ENCODE results near the gene OSER1.
"Not testable (repeated sequence)": the region's sequence is repeated elsewhere in the genome, so short reads cannot be mapped to it uniquely, and the experiment has no call there.

OSER1 gene

GRCh38 chr20:44204156-44204831 is 6.3 kb downstream of the OSER1 start:
- FAIRE-seq (peak; percentile 98), DNase-seq (ENCODE audit: low spot score) (peak; percentile 93)

- DNase-seq (ENCODE audit: low spot score) (no peak), FAIRE-seq (no peak)
Measured at GRCh38 chr20:44203161-44203560, 7.4 kb downstream of the OSER1 start.

DNA sequence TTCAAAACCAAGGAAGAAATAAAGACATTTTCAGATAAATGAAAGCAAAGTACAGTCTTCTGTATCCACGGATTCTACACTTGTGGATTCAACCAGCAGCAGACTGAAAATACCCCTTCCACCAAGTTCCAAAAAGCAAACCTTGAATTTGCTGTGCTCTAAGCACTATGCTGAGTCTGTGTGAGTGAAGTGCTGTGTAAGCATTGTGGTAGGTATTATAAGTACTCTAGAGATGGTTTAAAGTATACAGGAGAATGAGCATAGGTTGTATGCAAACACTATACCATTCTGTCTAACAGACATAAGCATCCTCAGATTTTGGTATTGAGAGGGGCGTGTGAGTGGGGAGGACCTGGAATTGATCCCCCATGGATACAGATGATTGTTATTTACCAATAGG is 9.6 kb downstream of the OSER1 start:
- DNase-seq (ENCODE audit: low spot score) (no peak), FAIRE-seq (no peak)

GRCh38 chr20:44200371-44200770 is 10.2 kb downstream of the OSER1 start:
- DNase-seq (ENCODE audit: low spot score): no peak
- no peak for FAIRE-seq

DNA sequence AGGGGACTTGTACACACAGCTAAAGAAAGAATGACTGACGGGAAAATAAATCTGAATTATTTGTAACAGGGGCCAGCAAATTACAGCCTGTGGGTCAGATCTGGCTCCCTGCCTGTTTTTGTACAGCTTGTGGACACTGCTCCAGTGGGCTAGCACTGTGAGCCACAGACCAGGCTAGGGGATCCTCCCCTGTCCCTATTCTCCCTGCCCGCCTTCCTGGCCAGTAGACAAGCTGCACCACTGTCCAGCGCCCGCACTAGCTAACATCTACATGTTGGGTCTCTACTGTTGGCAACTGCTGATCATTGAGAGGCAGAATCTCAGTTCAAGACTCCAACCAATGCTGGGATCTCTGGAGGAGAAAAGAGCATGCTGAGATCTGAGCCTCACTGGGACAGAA is 10.7 kb downstream of the OSER1 start:
- no peak for FAIRE-seq
- no peak for DNase-seq (ENCODE audit: low spot score)

DNA sequence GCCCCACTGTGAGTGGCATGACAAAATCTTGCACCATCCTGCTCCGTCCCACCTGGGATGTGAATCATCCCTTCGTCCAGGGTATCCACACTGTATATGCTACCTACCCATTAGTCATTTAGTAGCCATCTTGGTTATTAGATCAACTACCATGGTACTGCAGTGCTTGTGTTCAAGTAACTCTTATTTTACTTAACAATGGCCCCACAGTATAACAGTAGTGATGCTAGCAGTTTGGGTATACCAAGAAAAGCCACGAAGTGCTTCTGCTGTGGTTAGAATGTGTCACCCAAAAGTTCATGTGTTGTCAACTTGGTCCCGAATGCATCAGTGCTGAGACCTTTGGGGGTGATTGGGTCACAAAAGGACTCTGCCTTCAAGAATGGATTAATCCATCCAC is 11.7 kb downstream of the OSER1 start:
- no peak for DNase-seq (ENCODE audit: low spot score)
- FAIRE-seq: no peak

- FAIRE-seq (no peak), DNase-seq (ENCODE audit: low spot score) (no peak)
Measured at GRCh38 chr20:44196271-44196670, 14.3 kb downstream of the OSER1 start.

DNA sequence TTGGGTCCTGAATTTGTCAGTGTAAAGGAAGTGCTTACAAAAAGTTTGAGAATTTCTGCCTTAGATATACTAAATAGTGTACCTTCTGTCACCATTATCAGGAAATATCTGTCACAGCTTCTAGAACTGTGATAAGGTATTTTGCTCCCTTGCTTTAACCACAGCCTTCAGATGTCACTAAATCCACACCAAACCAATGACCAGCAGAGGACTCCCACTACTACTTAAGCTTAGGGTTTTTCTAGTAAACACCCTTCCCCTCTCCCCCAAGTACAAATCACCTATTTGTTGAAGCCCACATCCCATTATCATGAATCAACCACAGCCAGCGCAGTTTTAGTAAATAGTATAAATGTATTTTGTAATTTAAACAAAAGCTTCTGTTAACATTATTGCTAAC is 15.0 kb downstream of the OSER1 start:
- FAIRE-seq: no peak
- no peak for DNase-seq (ENCODE audit: low spot score)

- DNase-seq (ENCODE audit: low spot score) (no peak), FAIRE-seq (no peak)
Measured at GRCh38 chr20:44193801-44194200, 16.8 kb downstream of the OSER1 start.

DNA sequence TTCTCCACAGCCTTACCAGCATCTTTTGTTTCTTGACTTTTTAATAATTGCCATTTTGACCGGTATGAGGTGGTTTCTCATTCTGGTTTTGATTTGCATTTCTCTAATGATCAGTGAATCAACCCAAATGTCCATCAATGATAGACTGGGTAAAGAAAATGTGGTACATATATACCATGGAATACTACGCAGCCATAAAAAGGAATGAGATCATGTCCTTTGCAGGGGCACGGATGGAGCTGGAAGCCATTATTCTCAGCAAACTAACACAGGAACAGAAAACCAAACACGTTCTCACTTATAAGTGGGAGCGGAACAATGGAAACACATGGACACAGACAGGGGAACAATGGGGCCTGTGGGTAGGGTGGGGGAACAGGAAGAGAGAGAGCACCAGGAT is 18.9 kb downstream of the OSER1 start:
- not testable (repeated sequence) for FAIRE-seq; DNase-seq (ENCODE audit: low spot score)

DNA sequence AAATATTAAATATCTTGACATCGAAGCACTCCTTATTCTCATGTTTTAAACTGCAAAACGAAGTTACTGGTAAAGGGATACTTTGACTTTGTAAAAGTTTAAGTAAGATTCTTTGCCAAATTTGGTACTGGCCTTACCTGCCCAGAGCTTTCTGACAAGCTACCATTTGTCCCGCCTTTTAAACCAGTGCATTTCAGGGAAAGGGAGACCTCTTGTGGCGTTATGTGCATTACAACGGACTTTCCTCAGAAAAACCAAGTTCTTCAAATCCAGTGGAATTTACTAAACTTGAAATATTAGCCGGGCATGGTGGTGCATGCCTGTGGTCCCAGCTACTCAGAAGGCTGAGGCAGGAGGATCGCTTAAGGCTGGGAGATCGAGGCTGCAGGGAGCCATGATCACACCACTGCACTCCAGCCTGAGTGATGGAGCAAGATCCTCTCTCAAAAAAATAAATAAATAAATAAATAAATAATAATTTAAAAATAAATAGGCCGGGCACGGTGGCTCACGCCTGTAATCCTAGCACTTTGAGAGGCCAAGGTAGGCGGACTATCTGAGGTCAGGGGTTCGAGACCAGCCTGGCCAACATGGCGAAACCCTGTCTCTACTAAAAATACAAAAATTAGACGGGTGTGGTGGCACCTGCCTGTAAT is 20.2 kb downstream of the OSER1 start:
- FAIRE-seq (peak; percentile 60), DNase-seq (ENCODE audit: low spot score) (peak; percentile 51)

- DNase-seq (ENCODE audit: low spot score) (no peak), FAIRE-seq (no peak)
Measured at GRCh38 chr20:44188752-44189151, 21.8 kb downstream of the OSER1 start.

DNA sequence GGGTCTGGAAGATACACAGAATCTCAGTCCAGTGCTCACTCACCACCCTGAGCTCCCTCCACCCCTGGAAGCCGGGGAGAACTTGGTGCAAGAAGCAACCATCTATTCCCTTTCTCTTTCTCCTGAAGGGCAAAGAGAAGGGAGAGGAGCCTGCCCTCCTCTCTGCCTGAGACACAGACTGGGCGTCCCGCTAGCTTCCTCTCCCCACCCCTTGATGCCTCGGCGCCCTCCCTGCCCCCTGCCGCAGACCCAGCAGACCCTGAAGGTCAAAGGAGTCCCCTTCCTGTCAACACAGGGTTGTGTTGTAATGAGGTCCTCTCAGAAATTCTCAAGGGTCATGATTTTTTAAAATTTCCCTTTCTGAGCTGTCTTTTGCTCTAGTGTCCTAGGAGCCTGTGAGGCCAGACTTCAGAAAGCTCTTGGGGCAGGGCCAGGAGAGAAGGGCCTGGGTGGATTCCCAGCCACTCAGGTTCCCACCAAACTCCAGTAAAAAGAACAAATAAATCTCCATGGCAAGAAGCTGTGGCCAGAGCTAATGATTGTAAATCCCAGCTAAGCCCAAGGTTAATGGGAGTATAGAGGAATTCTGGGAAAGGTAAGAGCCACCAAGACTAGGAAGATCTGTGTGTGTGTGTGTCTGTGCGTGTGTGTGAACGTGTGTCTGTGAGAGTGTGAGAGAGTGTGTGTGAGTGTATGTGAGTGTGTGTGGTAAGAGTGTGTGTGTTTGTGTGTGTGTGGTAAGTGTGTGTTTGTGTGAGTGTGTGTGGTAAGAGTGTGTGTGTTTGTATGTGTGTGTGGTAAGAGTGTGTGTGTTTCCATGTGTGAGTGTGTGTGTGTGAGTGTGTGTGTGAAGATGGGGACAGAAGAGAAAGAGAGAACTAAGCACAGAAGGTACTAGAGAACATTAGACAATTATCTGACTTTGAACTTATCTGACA is 22.5 kb downstream of the OSER1 start:
- DNase-seq (ENCODE audit: low spot score): no peak
- FAIRE-seq: no peak

DNA sequence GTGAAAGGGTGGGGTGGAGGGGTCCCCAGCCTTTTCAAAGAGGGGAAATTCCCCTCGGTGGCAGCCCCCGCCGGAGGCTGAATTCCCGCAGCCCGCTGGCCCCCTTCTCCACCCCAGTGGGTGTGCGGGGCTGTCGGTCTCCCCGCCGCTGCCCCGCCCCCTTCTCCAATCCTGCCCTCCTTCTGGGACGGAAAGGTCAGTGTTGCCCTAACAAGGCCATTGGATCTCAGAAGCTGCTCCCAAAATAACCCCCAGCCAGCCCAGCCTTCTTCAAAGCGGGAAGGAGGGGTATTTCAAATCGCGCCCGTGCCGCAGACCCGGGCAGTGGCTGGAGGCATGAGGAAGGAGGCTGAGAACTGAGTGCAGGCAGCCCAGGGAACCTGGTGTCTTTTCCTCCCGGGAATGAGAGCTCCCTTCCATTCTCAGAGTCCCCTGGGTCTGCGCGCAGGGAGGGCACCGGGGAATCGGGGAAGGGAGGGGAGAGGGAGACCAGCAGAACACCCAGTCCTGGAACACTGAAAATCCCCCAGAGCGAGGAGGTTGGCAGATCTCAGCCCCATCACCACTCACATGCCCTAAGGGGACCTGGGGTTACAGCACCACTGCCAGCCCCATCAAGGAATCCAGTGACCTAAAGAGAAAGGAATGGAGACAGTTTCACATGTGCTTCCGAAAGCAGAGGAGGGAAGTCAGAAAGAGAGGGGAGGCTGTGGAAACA is 23.4 kb downstream of the OSER1 start, which contains the start of gene JPH2:
Gene JPH2 (minus strand): TSS at position 135 of the 718 bp plus-strand sequence. CDS start 483 bp downstream, outside the sequence.
- no peak for FAIRE-seq
- DNase-seq (ENCODE audit: low spot score): peak; percentile 63

DNA sequence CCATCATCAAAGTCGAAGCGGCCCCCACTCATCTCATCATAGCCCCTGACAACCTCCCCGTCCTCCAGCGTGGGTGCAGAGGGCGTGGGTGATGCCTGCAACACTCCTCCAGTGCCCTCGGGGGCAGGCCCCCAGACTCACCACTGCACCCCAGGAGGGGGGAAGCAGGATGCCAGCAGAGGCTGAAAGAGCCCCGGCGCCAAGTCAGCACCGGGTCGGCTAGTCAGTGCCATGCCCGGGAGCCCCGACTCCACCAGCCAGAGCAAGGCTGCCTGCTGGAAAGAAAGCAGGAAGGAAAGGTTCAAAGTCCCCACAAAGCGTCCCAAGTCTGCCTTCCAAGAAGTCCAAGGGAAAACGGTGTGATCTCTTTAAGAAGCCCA is 23.9 kb downstream of the OSER1 start:
- FAIRE-seq: no peak
- no peak for DNase-seq (ENCODE audit: low spot score)

DNA sequence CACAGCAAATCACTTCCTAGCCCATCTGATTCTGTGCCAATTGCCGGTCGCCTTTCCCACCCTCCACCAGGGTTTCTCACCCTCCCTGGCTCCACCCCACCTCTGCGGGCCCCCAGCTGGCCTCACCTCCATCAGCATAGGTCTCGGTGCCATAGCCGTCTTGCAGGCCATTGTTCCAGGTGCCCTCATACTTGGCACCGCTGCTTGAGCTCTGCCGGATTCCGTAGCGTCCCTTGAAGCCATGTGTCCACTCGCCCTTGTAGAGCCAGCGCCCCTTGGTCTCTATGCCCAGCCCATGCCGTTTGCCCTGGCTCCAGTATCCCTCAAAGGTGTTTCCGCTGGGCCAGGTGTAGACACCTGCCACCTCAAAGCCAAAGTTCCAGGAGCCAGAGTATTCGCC is 24.4 kb downstream of the OSER1 start:
- FAIRE-seq: no peak
- DNase-seq (ENCODE audit: low spot score): no peak

GRCh38 chr20:44185574-44185973 is 25.0 kb downstream of the OSER1 start:
- FAIRE-seq: no peak

DNA sequence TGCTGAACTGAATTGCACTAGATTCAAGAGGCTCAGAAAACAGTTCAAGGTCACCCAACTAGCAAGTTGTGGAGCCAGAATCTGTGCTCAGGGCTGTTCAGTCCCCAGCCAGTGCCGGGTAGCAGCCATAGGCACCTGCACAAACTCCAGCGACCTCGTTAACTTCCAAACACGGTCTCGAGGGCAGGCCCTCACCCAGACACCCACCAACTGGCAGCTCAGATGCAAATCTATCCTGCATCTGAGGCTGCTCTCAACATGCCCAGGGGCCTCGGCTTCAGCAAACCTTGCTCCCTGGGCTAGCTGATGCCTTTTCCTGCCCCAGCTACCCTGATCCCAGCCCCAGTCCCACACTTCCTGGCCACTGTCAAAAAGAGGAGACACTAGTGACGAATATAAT is 27.3 kb downstream of the OSER1 start:
- no peak for DNase-seq (ENCODE audit: low spot score)
- no peak for FAIRE-seq

More at GRCh38 chr20:44185574-44185973, 25.0 kb downstream of the OSER1 start:
- no peak for DNase-seq (ENCODE audit: low spot score)

GRCh38 chr20:44182863-44183262 is 27.7 kb downstream of the OSER1 start:
- FAIRE-seq (no peak), DNase-seq (ENCODE audit: low spot score) (no peak)

DNA sequence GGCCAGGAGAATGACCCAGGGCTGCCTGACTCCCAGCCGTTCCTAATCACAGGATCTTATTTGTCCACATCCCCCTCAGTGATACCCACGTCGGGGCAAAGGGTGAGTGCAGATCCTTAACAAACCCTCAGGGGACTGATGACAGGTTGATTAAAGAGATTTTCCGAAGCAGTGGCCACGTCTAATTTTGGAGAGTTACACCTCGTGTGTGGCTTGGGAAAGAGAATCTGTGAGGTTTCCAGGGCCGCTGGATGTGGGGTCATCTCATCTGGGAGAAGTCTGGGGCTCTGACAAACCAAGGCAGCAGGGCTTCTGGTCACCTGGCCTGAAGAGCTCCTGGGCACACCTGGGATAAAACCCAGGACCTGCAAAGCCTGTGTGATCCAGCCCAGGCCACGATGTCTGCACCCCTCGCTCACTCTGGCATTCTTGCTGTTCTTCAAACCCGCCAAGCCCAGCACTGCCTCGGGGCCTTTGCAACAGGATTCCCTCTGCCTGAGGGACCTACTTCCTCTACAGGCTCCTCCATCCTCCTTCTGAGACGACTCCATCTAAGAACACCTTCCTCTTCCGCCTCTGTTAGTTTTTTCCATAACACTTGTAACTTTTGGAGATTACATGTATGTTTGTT is 28.3 kb downstream of the OSER1 start:
- DNase-seq (ENCODE audit: low spot score) (no peak), FAIRE-seq (no peak)

DNA sequence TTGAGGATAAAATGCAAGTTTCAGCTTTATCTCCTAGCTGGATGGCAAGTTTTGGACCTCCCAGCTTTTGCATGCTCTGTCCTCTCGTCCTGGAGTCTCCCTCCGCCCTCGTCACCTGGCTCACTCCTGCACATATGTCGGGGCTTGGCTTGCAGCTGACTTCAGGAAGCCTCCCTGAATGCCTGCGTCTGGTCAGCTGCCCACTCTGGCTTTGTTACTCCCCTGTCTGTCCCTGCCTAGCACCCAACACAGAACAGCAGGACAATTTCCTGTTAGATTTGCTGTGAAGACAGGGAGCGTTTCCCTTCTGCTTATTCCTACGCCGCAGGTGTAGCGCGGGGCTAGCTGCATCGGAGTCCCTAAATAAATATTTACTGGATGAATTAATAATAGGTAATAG is 29.0 kb downstream of the OSER1 start:
- DNase-seq (ENCODE audit: low spot score) (no peak), FAIRE-seq (no peak)

All from RCC 7860 (cell line).